Panc1 (cell line): ENCODE measurements around the gene PLCB1. TPM values are rescaled to one million over a fixed set of nuclear protein-coding genes. Genes with fewer than 3 reads are reported as not detected.

Source experiments
- ATAC-seq: fragments of 200-7000 bp; cut with Tn5 transposase; 2 replicates; pipeline ENCODE4 v1.9.1; 2020; ENCODE audit warnings: mild to moderate bottlenecking, moderate library complexity
- BruUV-seq: library from RNA; stranded (reverse); fragments of 400-500 nt; replicated peaks from 2 replicates; lab custom pipeline; 2021; lab: Mats Ljungman, UMichigan
- CTCF ChIA-PET: fragments of 300-600 bp; sonication (Branson Sonifier 250); formaldehyde crosslinking; loops from one replicate; lab custom pipeline; 2022; ENCODE audit warnings: antibody characterized with exemption; lab: Charles Lee
- POLR2A ChIA-PET: fragments of 300-600 bp; sonication (Branson Sonifier 250); formaldehyde crosslinking; loops from one replicate; lab custom pipeline; 2022; ENCODE audit warnings: antibody characterized with exemption; lab: Charles Lee
- DNase-seq: peaks from one replicate; pipeline ENCODE4 v3.0.0-alpha.2; 2010; ENCODE audit warnings: low read depth, low spot score
- H3K27ac ChIP-seq: 2 replicates; pipeline ENCODE4 v1.5.1; 2011; ENCODE audit warnings: mild to moderate bottlenecking, low read length, inconsistent platforms
- H3K27me3 ChIP-seq: fragments of 200-500 bp; sonication (Bioruptor generic); 2 replicates; pipeline ENCODE4 v1.6.0; 2014; ENCODE audit warnings: low read length, inconsistent platforms; ENCODE audit not compliant: control insufficient read depth, insufficient read depth
- H3K36me3 ChIP-seq: fragments of 200-500 bp; sonication (Bioruptor generic); 2 replicates; pipeline ENCODE4 v1.5.1; 2014; ENCODE audit warnings: inconsistent platforms, mild to moderate bottlenecking, low read length, moderate library complexity; ENCODE audit not compliant: control insufficient read depth, insufficient read depth
- H3K4me1 ChIP-seq: 2 replicates; pipeline ENCODE4 v1.5.1; 2011; ENCODE audit warnings: inconsistent platforms, mild to moderate bottlenecking, low read length, moderate library complexity; ENCODE audit not compliant: control insufficient read depth, insufficient read depth
- H3K4me3 ChIP-seq, 2 experiments: 2 replicates each; pipeline ENCODE4 v1.5.1; 2011 to 2012; ENCODE audit warnings: low read depth in 2 of 2, low read length in 2 of 2, mild to moderate bottlenecking in 2 of 2, inconsistent platforms in 1 of 2, moderate library complexity in 1 of 2
- H3K9me3 ChIP-seq: fragments of 200-500 bp; sonication (Bioruptor generic); 2 replicates; pipeline ENCODE4 v1.5.1; 2014; ENCODE audit warnings: low read depth, mild to moderate bottlenecking, inconsistent platforms, low read length, moderate library complexity; ENCODE audit not compliant: control insufficient read depth, insufficient read depth
- POLR2AphosphoS5 ChIP-seq: IDR thresholded peaks from 2 replicates; pipeline ENCODE4 v1.6.1; 2012; ENCODE audit warnings: mild to moderate bottlenecking, low read depth, low read length, moderate library complexity
- SIN3A ChIP-seq: IDR thresholded peaks from 2 replicates; pipeline ENCODE4 v1.6.1; 2012; ENCODE audit warnings: low read depth, mild to moderate bottlenecking, low read length, moderate library complexity, borderline replicate concordance; ENCODE audit not compliant: insufficient read depth
- TCF7L2 ChIP-seq: IDR thresholded peaks from 2 replicates; pipeline ENCODE4 v1.6.1; 2011; ENCODE audit warnings: mild to moderate bottlenecking, low read depth, low read length, inconsistent platforms
- in situ Hi-C: cut with HindIII; loops from 2 replicates; pipeline ENCODE4 v1.10.0; 2016; ENCODE audit warnings: low sequenced_read_pairs, low pct_unique_long_range_greater_than_20kb
- intact Hi-C: fragments of 100-400 bp; cut with micrococcal nuclease; formaldehyde crosslinking; loops from one replicate; pipeline ENCODE4 v1.10.0; 2022; ENCODE audit not compliant: unreplicated experiment
- total RNA-seq: library from RNA; stranded (reverse); gene quantifications from one replicate; pipeline ENCODE4 v1.2.1, GENCODE V29; 2021; ENCODE audit not compliant: unreplicated experiment
- TF ChIP-seq, protein P1 (sequence below): fragments of 450-650 bp; IDR thresholded peaks from 2 replicates; pipeline ENCODE4 v1.5.1; 2017; ENCODE audit warnings: mild to moderate bottlenecking
- TF ChIP-seq, protein P2 (sequence below), 2 experiments: IDR thresholded peaks; 2 replicates each; pipeline ENCODE4 v1.6.1; 2011 to 2012; ENCODE audit warnings: low read depth in 2 of 2, control low read depth in 1 of 2, low read length in 1 of 2, mild to moderate bottlenecking in 1 of 2, moderate library complexity in 1 of 2; ENCODE audit not compliant: insufficient read depth in 1 of 2

Gene PLCB1
- total RNA-seq, 1 experiment from 2014 or later = 0.59 TPM

DNA sequence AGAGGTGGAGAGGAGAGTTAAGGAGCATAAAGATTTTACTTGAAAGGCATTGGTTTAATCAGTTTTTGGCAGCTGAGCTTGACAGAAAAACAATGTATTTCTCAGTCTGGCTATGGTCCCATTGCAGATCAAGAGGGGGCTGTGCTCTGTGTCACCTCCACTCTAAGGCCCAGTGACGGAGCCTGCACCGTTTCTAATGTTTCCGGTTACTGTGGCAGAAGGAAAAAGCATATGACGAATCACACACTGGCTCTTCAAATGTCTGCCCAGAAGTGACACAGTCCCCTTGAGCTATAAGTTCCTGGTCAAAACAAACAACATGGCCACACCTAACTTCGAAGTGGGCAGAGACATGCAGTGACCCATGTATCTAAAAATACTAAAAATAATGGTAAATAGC lies 372.0 kb downstream of the PLCB1 start:
- in situ Hi-C loops (no loop called here), intact Hi-C loops (no loop called here)
- BruUV-seq = no TSS peak
- ChIA-PET POLR2A (no interaction called here), CTCF (no interaction called here)
- no peak overlapping the region for H3K4me3 ChIP-seq
- H3K4me1 ChIP-seq = no peaks in the 10 kb centered on the region
- H3K36me3 ChIP-seq = no peaks in the 10 kb centered on the region
- no peaks in the 10 kb centered on the region for H3K27me3 ChIP-seq
- DNase-seq = no peak
- no peak overlapping the region for H3K27ac ChIP-seq
- H3K9me3 ChIP-seq = no peaks in the 10 kb centered on the region
- no peak for ATAC-seq
- TF ChIP-seq, protein P1, sequence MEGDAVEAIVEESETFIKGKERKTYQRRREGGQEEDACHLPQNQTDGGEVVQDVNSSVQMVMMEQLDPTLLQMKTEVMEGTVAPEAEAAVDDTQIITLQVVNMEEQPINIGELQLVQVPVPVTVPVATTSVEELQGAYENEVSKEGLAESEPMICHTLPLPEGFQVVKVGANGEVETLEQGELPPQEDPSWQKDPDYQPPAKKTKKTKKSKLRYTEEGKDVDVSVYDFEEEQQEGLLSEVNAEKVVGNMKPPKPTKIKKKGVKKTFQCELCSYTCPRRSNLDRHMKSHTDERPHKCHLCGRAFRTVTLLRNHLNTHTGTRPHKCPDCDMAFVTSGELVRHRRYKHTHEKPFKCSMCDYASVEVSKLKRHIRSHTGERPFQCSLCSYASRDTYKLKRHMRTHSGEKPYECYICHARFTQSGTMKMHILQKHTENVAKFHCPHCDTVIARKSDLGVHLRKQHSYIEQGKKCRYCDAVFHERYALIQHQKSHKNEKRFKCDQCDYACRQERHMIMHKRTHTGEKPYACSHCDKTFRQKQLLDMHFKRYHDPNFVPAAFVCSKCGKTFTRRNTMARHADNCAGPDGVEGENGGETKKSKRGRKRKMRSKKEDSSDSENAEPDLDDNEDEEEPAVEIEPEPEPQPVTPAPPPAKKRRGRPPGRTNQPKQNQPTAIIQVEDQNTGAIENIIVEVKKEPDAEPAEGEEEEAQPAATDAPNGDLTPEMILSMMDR = no peak
- TF ChIP-seq POLR2AphosphoS5 (no peak), SIN3A (no peak), TCF7L2 (no peak)
- TF ChIP-seq, protein P2, sequence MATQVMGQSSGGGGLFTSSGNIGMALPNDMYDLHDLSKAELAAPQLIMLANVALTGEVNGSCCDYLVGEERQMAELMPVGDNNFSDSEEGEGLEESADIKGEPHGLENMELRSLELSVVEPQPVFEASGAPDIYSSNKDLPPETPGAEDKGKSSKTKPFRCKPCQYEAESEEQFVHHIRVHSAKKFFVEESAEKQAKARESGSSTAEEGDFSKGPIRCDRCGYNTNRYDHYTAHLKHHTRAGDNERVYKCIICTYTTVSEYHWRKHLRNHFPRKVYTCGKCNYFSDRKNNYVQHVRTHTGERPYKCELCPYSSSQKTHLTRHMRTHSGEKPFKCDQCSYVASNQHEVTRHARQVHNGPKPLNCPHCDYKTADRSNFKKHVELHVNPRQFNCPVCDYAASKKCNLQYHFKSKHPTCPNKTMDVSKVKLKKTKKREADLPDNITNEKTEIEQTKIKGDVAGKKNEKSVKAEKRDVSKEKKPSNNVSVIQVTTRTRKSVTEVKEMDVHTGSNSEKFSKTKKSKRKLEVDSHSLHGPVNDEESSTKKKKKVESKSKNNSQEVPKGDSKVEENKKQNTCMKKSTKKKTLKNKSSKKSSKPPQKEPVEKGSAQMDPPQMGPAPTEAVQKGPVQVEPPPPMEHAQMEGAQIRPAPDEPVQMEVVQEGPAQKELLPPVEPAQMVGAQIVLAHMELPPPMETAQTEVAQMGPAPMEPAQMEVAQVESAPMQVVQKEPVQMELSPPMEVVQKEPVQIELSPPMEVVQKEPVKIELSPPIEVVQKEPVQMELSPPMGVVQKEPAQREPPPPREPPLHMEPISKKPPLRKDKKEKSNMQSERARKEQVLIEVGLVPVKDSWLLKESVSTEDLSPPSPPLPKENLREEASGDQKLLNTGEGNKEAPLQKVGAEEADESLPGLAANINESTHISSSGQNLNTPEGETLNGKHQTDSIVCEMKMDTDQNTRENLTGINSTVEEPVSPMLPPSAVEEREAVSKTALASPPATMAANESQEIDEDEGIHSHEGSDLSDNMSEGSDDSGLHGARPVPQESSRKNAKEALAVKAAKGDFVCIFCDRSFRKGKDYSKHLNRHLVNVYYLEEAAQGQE (IDR thresholded peaks at IDR 0.05; ENCODE audit: insufficient read depth in 1 of 2, low read depth in 2 of 2, low read length in 1 of 2) = no peak

DNA sequence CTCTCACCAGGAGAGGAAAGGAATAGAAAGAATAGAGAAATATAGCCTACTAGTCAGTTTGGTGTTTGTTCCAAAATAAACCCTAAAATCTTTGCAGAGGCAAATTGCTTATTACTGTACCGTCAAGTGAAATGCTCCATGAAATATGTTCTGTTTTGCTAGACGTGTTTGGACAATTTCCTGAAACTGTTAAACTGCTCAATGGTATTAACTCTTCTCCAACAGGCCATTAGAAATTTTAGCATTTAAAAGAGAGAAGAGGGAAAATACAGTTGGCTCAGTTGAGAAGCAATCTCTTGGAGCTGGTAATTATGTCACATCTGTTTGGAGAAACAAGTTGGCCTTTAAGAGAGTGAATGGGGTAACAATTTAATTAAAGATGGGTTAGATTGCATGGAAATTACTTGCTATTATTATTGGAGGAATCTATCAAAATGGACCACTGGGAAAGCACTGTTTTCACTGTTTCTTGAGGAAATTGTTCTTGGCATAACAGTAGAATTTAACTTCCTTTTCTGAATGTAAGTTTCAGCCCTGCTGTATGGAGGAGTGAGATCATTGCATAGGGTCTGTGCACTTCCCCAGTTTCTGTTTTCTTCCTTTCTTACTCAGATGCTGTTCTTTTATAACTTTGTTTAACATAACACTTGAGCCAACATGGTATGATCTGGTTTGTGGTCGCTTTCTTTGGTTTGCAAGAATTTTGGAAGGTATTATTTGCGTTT lies 373.6 kb downstream of the PLCB1 start:
- BruUV-seq = no TSS peak
- Histone ChIP-seq H3K27ac (no peak overlapping the region), H3K4me1 (no peaks in the 10 kb centered on the region), H3K9me3 (no peaks in the 10 kb centered on the region), H3K36me3 (no peaks in the 10 kb centered on the region), H3K4me3 (no peak overlapping the region), H3K27me3 (no peaks in the 10 kb centered on the region)
- no peak for ATAC-seq
- TF ChIP-seq TCF7L2 (no peak), POLR2AphosphoS5 (no peak), SIN3A (no peak)
- TF ChIP-seq, protein P1 = no peak
- TF ChIP-seq, protein P2 (IDR thresholded peaks at IDR 0.05; ENCODE audit: insufficient read depth in 1 of 2, low read depth in 2 of 2, low read length in 1 of 2) = no peak
- CTCF ChIA-PET = no interaction called here
- POLR2A ChIA-PET = no interaction called here
- DNase-seq = no peak
- in situ Hi-C loops (no loop called here), intact Hi-C loops (no loop called here)
